ENCODE measurements around the gene LANCL1.

DNA sequence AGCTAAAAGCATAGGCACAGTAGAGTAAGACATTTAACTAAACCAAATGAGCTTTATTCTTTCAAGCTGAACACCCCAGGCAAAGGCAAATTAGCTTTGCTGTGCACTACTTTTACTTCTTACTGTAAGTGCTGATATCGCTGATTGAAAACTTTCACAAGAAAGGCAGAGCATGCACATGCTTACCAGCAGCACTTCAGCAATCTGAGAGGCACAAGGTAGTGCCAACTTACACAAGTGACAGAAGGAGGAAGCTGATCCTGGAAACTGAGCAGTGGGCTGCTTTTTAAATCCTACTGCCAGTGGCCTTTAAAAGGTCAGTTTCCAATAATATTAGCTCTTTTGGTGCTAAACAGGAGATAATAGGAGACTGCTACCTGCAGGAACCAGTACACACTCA lies 43.9 kb downstream of the LANCL1 start:
- no peak for TF ChIP-seq EZH2 (IDR thresholded peaks at IDR 0.05; ENCODE audit: borderline replicate concordance, low read depth, low read length, severe bottlenecking)
- TF ChIP-seq, protein P1, sequence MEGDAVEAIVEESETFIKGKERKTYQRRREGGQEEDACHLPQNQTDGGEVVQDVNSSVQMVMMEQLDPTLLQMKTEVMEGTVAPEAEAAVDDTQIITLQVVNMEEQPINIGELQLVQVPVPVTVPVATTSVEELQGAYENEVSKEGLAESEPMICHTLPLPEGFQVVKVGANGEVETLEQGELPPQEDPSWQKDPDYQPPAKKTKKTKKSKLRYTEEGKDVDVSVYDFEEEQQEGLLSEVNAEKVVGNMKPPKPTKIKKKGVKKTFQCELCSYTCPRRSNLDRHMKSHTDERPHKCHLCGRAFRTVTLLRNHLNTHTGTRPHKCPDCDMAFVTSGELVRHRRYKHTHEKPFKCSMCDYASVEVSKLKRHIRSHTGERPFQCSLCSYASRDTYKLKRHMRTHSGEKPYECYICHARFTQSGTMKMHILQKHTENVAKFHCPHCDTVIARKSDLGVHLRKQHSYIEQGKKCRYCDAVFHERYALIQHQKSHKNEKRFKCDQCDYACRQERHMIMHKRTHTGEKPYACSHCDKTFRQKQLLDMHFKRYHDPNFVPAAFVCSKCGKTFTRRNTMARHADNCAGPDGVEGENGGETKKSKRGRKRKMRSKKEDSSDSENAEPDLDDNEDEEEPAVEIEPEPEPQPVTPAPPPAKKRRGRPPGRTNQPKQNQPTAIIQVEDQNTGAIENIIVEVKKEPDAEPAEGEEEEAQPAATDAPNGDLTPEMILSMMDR (IDR thresholded peaks at IDR 0.05; ENCODE audit: borderline replicate concordance, extremely low read depth, low read length, poor library complexity, severe bottlenecking) = no peak
